Mesenchymal stem cell (in vitro differentiated cells and primary cell): Measurements from ENCODE around the gene FHIT.

Source experiments
- DNase-seq: peaks from one replicate; pipeline ENCODE4 v3.0.0-alpha.2; 2013
- H2AFZ ChIP-seq: one replicate; pipeline ENCODE4 v1.6.1; 2013; ENCODE audit warnings: low read depth, mild to moderate bottlenecking, control low read depth, inconsistent platforms, low read length, moderate library complexity
- H2AK5ac ChIP-seq: 2 replicates; pipeline ENCODE4 v1.6.1; 2013; ENCODE audit warnings: low read length, moderate library complexity, mild to moderate bottlenecking, inconsistent platforms; ENCODE audit not compliant: severe bottlenecking
- H2BK120ac ChIP-seq: one replicate; pipeline ENCODE4 v1.6.1; 2013; ENCODE audit warnings: low read depth, mild to moderate bottlenecking, inconsistent platforms, low read length, moderate library complexity
- H2BK12ac ChIP-seq, 2 experiments: one replicate each; pipeline ENCODE4 v1.6.1; 2013; ENCODE audit warnings: inconsistent platforms in 2 of 2, low read length in 2 of 2, mild to moderate bottlenecking in 2 of 2, moderate library complexity in 2 of 2, control low read depth in 1 of 2
- H2BK15ac ChIP-seq: one replicate; pipeline ENCODE4 v1.6.1; 2013; ENCODE audit warnings: mild to moderate bottlenecking, low read depth, inconsistent platforms; ENCODE audit not compliant: poor library complexity, severe bottlenecking
- H2BK5ac ChIP-seq: 2 replicates; pipeline ENCODE4 v1.6.1; 2013; ENCODE audit warnings: low read depth, mild to moderate bottlenecking, low read length, control low read depth, inconsistent platforms; ENCODE audit not compliant: poor library complexity, severe bottlenecking
- H3K14ac ChIP-seq, 2 experiments: one replicate each; pipeline ENCODE4 v1.6.1; 2013; ENCODE audit warnings: inconsistent platforms in 2 of 2, low read length in 2 of 2, control low read depth in 1 of 2, mild to moderate bottlenecking in 1 of 2, moderate library complexity in 1 of 2
- H3K18ac ChIP-seq, 2 experiments: one replicate each; pipeline ENCODE4 v1.6.1; 2013; ENCODE audit warnings: inconsistent platforms in 2 of 2, low read length in 2 of 2, control low read depth in 1 of 2, low read depth in 1 of 2, mild to moderate bottlenecking in 1 of 2
- H3K23ac ChIP-seq, 2 experiments: one replicate each; pipeline ENCODE4 v1.6.1; 2013; ENCODE audit warnings: inconsistent platforms in 2 of 2, low read length in 2 of 2, mild to moderate bottlenecking in 2 of 2, moderate library complexity in 2 of 2, control low read depth in 1 of 2
- H3K27ac ChIP-seq: 2 replicates; pipeline ENCODE4 v1.5.1; 2013; ENCODE audit warnings: mild to moderate bottlenecking, moderate library complexity, low read length, control low read depth, inconsistent platforms; ENCODE audit not compliant: poor library complexity, severe bottlenecking
- H3K27me3 ChIP-seq, 2 experiments: 2 replicates each; pipeline versions ENCODE4 v1.6.1 to v1.7.0; 2013; ENCODE audit warnings: low read length in 2 of 2, mild to moderate bottlenecking in 2 of 2, moderate library complexity in 2 of 2, control low read depth in 1 of 2, inconsistent platforms in 1 of 2; ENCODE audit not compliant: control insufficient read depth in 1 of 2, insufficient read depth in 1 of 2
- H3K36me3 ChIP-seq, 2 experiments: 2 replicates each; pipeline versions ENCODE4 v1.6.1 to v1.7.0; 2013; ENCODE audit warnings: low read length in 2 of 2, control low read depth in 1 of 2, inconsistent platforms in 1 of 2, low read depth in 1 of 2, mild to moderate bottlenecking in 1 of 2; ENCODE audit not compliant: insufficient read depth in 2 of 2, control insufficient read depth in 1 of 2
- H3K4ac ChIP-seq, 2 experiments: one replicate each; pipeline ENCODE4 v1.6.1; 2013; ENCODE audit warnings: inconsistent platforms in 2 of 2, low read length in 2 of 2, mild to moderate bottlenecking in 2 of 2, moderate library complexity in 2 of 2, control low read depth in 1 of 2, low read depth in 1 of 2
- H3K4me1 ChIP-seq: 2 replicates; pipeline ENCODE4 v1.6.1; 2013; ENCODE audit warnings: low read depth, low read length, control low read depth; ENCODE audit not compliant: control insufficient read depth, insufficient read depth
- H3K4me2 ChIP-seq: 2 replicates; pipeline ENCODE4 v1.6.1; 2013; ENCODE audit warnings: low read length, mild to moderate bottlenecking, inconsistent platforms; ENCODE audit not compliant: poor library complexity, severe bottlenecking
- H3K4me3 ChIP-seq, 2 experiments: 2 replicates each; pipeline versions ENCODE4 v1.5.1 to v1.7.0; 2013; ENCODE audit warnings: low read length in 2 of 2, mild to moderate bottlenecking in 2 of 2, control low read depth in 1 of 2, low read depth in 1 of 2; ENCODE audit not compliant: insufficient read depth in 1 of 2
- H3K79me1 ChIP-seq: replicated peaks from 2 replicates; pipeline ENCODE4 v1.6.1; 2013; ENCODE audit warnings: mild to moderate bottlenecking, control low read depth, low read length, inconsistent platforms; ENCODE audit not compliant: poor library complexity, severe bottlenecking
- H3K9ac ChIP-seq: 2 replicates; pipeline ENCODE4 v1.7.0; 2013; ENCODE audit warnings: mild to moderate bottlenecking, low read length, moderate library complexity
- H3K9me3 ChIP-seq: 2 replicates; pipeline ENCODE4 v1.7.0; 2013; ENCODE audit warnings: mild to moderate bottlenecking, low read length; ENCODE audit not compliant: control insufficient read depth
- H4K8ac ChIP-seq: one replicate; pipeline ENCODE4 v1.6.1; 2013; ENCODE audit warnings: inconsistent platforms, mild to moderate bottlenecking, low read length, moderate library complexity
- H4K91ac ChIP-seq: one replicate; pipeline ENCODE4 v1.6.1; 2013; ENCODE audit warnings: mild to moderate bottlenecking, low read length, inconsistent platforms
- WGBS: methylation state at CpG from one replicate; pipeline ENCODE4 v1.1.7; 2013; ENCODE audit warnings: mixed read lengths; 5-methylcytosine and 5-hydroxymethylcytosine counted together

The FHIT gene

DNA sequence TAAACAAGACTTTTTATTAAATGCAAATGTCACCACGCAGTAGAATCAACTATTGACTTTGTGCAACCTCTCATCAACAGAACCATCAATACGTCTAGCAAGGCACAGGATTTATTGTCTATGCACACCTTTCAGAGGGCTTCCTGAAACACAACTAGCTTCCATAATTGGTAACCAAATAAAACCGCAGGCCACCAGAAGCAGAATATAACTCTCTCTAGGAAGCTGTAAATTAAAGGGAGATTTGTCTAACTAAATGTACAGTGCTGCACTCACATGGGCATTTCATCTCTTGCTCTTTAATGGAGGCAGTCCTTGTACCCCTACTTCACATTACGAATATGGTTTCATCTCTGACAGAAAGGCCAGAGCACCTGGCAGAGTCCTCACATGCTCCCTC is 93.0 kb downstream of the FHIT start:
- Histone ChIP-seq H2AFZ (no peak overlapping the region), H3K79me1 (no peaks in the 10 kb centered on the region), H4K8ac (no peak overlapping the region), H3K4me2 (no peak overlapping the region), H2BK120ac (no peak overlapping the region), H3K9me3 (no peaks in the 10 kb centered on the region), H3K4me1 (no peaks in the 10 kb centered on the region), H3K14ac (no peak overlapping the region), H4K91ac (no peak overlapping the region), H3K27ac (no peak overlapping the region), H3K27me3 (no peaks in the 10 kb centered on the region), H2BK15ac (no peak overlapping the region), H3K23ac (no peak overlapping the region), H3K36me3 (no peaks in the 10 kb centered on the region), H2BK12ac (no peak overlapping the region), H2BK5ac (no peak overlapping the region), H3K9ac (no peak overlapping the region), H3K18ac (no peak overlapping the region), H3K4me3 (no peak overlapping the region), H3K4ac (no peak overlapping the region), H2AK5ac (no peak overlapping the region)
- 76% methylated on average over 3 of the region's 4 CpGs for WGBS
- no peak for DNase-seq

GRCh38 chr3:61157414-61157813 is 93.8 kb downstream of the FHIT start:
- Histone ChIP-seq H3K14ac (no peak overlapping the region), H2AK5ac (no peak overlapping the region), H3K9ac (no peak overlapping the region), H2BK15ac (no peak overlapping the region), H3K4ac (no peak overlapping the region), H2BK120ac (no peak overlapping the region), H3K27ac (no peak overlapping the region), H4K8ac (no peak overlapping the region), H3K4me3 (no peak overlapping the region), H2AFZ (no peak overlapping the region), H3K36me3 (no peaks in the 10 kb centered on the region), H2BK12ac (no peak overlapping the region), H3K4me2 (no peak overlapping the region), H3K23ac (no peak overlapping the region), H3K18ac (no peak overlapping the region), H3K79me1 (no peaks in the 10 kb centered on the region), H3K27me3 (no peaks in the 10 kb centered on the region), H3K4me1 (no peaks in the 10 kb centered on the region), H3K9me3 (no peaks in the 10 kb centered on the region), H2BK5ac (no peak overlapping the region), H4K91ac (no peak overlapping the region)
- DNase-seq: no peak

GRCh38 chr3:61155701-61156292 is 95.5 kb downstream of the FHIT start:
- H3K4me2 ChIP-seq: no peak overlapping the region
- H2BK15ac ChIP-seq: no peak overlapping the region
- H3K79me1 ChIP-seq: no peaks in the 10 kb centered on the region
- no peak overlapping the region for H3K18ac ChIP-seq
- no peak overlapping the region for H3K23ac ChIP-seq
- no peak overlapping the region for H2AFZ ChIP-seq
- H4K91ac ChIP-seq: no peak overlapping the region
- H3K4me1 ChIP-seq: no peaks in the 10 kb centered on the region
- no peak overlapping the region for H3K4me3 ChIP-seq
- H4K8ac ChIP-seq: no peak overlapping the region
- H3K14ac ChIP-seq: no peak overlapping the region
- H2BK5ac ChIP-seq: no peak overlapping the region
- no peak overlapping the region for H3K4ac ChIP-seq
- no peak overlapping the region for H3K9ac ChIP-seq
- H2BK120ac ChIP-seq: no peak overlapping the region
- H2BK12ac ChIP-seq: no peak overlapping the region
- H3K27me3 ChIP-seq: no peaks in the 10 kb centered on the region
- 72% methylated on average over 2 of the region's 3 CpGs for WGBS
- no peaks in the 10 kb centered on the region for H3K36me3 ChIP-seq
- DNase-seq: no peak
- no peaks in the 10 kb centered on the region for H3K9me3 ChIP-seq
- H2AK5ac ChIP-seq: no peak overlapping the region
- H3K27ac ChIP-seq: no peak overlapping the region

DNA sequence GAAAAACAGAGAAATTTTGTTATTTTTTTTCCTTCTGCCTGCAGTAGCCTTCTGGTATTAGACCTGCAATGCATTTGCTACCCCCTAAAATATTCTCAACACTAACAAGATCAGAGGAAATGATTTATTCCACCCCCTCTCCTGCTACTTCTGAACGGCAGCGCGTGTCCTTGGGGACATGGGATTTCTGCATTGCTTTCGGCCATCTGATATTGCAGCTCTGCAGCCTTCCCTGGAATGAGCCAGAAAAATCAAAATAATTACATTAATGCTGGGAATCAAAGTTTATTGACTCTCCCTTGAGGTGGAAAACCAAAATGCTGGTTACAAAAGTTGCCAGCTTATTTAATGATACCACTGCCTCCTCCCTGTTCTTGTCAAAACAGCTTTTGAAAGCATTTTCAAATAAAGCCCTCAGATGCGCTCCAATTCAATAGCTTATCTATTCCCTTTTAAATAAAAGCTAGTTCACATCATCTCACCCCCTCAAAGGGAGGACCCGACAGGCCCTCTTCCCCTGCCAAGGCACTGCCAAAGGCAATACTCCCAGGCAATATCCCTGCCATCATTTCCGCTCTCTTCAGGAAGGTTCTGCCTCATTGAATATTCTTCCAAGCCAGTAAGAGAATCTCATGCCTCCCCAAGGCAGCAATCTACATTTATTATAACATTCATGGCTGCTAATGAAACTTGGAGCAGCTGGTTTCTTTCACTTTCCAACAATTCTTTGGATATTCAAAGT is 96.6 kb downstream of the FHIT start:
- Histone ChIP-seq H4K8ac (no peak overlapping the region), H3K27me3 (no peaks in the 10 kb centered on the region), H3K4me3 (no peak overlapping the region), H3K18ac (no peak overlapping the region), H3K9me3 (no peaks in the 10 kb centered on the region), H3K9ac (no peak overlapping the region), H3K4ac (no peak overlapping the region), H3K4me2 (no peak overlapping the region), H3K79me1 (no peaks in the 10 kb centered on the region), H2AFZ (no peak overlapping the region), H3K27ac (no peak overlapping the region), H2BK12ac (no peak overlapping the region), H2AK5ac (no peak overlapping the region), H3K36me3 (no peaks in the 10 kb centered on the region), H3K23ac (no peak overlapping the region), H2BK15ac (no peak overlapping the region), H3K4me1 (no peaks in the 10 kb centered on the region), H2BK5ac (no peak overlapping the region), H2BK120ac (no peak overlapping the region), H4K91ac (no peak overlapping the region), H3K14ac (no peak overlapping the region)
- 84% methylated on average over 7 of the region's 7 CpGs for WGBS
- no peak for DNase-seq
